Pons (tissue), 1 donor: ENCODE results near the gene PPP4R3B.
"Not testable (repeated sequence)": the region's sequence is repeated elsewhere in the genome, so short reads cannot be mapped to it uniquely, and the experiment has no call there.

Source experiments
- DNase-seq: peaks from one replicate; pipeline ENCODE4 v3.0.0-alpha.2; 2016; ENCODE audit warnings: low spot score

Gene PPP4R3B

GRCh38 chr2:55595536-55595935 lies 21.9 kb downstream of the PPP4R3B start:
- no peak for DNase-seq

- DNase-seq = no peak
Measured at GRCh38 chr2:55592130-55592529, 25.3 kb downstream of the PPP4R3B start.

- DNase-seq = no peak
Measured at GRCh38 chr2:55590810-55591440, 26.5 kb downstream of the PPP4R3B start.

DNA sequence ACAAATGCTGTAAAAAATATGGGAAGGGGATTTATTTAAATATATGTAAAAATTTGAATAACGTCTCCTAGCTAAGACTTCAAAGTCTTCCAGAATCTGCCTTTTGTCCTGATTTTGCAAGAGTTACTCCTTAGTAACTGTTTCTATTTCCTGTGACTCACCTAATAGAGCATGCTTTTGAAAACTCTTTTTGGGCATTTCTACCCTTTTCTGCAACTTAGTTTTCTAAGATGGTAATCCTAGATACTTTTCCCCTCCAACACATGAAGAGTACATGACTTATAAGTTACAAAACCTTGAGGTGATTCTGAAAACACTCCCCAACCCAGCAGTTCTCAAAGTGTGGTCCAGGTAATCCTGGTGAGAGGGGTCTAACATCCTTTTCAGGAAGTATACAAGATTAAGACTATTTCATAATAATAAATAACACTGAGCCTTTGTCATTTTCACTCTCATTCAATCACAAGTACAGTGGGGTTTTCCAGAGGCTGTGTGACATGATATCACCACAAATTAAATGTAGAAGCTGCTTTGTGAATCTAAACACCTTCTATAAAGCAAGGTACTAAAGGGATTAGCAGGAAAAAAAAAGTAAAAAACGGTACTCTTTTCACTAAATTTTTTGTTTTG lies 31.9 kb downstream of the PPP4R3B start:
- no peak for DNase-seq

DNA sequence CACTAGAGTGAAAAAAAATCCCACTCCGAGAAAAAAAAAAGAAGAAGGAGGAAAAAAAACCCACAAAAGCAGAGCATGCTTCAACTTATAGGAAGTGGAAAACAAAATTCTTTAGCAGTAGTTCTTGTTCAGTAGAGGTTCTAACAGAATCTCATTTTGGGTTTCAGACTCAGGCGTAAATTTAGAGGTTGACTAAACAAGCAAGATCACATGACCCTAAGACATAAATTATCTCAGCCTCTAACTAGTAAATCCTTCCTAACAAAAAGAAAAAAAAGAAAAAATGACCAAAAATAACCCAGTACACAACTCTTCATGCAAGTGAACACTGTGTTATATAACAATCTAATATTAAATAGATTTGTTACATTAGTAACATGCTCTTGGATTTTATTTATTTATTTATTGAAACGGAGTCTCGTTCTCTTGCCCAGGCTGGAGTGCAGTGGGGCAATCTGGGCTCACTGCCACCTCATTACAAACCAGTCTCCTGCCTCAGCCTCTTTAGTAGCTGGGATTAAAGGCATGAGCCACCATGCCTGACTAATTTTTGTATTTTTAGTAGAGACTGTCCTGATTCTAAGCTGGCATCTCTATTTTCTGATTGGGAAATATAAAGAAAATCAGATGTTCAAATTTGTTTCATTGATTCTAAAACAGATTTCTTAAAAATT lies 35.4 kb downstream of the PPP4R3B start:
- no peak for DNase-seq

GRCh38 chr2:55581435-55581834 lies 36.0 kb downstream of the PPP4R3B start:
- DNase-seq = no peak

DNA sequence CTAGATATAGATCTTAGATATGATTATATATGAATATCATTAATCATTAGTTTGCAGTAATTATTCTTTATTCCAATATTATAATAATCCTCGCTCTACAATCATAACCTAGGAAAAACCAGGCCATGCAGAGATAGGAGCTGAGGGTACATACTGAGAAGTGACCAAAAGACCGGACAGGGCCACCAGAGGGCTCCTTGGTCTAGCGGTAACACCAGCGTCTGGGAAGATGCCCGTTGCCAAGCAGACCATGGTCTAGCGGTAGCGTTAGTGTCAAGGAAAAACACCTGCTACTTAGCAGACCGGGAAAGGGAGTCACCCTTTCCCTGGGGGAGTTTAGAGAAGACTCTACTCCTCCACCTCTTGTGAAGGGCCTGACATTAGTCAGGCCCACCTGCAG lies 48.4 kb downstream of the PPP4R3B start:
- DNase-seq = not testable (repeated sequence)

- no peak for DNase-seq
Measured at GRCh38 chr2:55567298-55567697, 50.1 kb downstream of the PPP4R3B start.

DNA sequence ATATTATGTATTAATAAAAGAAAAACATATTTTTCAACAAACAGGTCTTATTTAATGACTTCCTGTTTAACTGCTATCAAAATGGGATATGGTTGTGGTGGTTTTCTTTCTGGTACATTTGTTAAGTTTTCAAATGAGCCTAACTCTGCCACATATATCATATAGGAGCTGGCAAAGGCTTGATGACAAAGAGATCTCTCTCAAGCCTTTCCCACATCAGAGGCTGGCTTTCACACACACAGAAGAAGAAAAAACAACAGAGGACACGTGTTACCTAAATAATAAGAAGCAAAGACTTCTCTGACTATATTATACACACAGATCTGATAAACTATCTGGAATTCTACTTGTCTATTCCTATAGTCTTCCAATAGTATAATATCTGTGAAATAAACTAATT lies 51.8 kb downstream of the PPP4R3B start:
- no peak for DNase-seq

DNA sequence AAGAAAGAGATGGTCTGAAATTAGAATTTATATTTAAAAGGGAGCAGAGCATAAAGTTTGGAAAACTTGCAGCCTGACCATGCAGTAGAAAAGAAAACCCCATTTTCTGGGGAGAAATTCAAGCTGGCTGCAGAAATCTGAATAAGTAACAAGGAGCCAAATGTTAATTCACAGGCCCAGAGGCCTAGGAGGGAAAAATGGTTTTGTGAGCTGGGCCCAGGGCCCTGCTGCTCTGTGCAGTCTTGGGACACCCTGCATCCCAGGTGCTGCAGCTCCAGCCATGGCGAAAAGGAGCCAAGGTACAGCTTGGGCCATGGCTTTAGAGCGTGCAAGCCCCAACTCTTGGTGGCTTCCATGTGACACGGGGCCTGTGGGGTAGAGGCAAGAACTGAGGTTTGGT lies 56.6 kb downstream of the PPP4R3B start:
- no peak for DNase-seq

GRCh38 chr2:55556809-55557208 lies 60.6 kb downstream of the PPP4R3B start:
- no peak for DNase-seq

GRCh38 chr2:55555977-55556376 lies 61.4 kb downstream of the PPP4R3B start:
- no peak for DNase-seq

DNA sequence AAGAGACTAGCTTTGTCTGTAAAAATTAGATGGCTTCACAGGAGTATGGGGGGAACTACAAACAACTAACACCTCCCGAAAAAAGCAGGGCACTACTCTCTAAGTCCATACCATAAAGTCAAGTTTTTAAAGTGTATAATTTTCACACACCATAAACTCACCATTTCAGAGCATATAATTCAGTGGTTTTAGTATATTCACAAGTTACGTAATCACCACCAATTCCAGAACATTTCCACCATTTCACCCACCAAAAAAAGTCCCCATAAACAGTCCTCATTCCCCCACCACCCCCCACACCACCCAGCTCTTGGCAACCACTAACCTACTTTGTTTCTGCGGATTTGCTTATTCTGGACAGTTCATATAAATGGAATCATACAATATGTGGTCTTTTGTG lies 64.1 kb downstream of the PPP4R3B start:
- no peak for DNase-seq

- DNase-seq = no peak
Measured at GRCh38 chr2:55550368-55551102, 66.9 kb downstream of the PPP4R3B start.

DNA sequence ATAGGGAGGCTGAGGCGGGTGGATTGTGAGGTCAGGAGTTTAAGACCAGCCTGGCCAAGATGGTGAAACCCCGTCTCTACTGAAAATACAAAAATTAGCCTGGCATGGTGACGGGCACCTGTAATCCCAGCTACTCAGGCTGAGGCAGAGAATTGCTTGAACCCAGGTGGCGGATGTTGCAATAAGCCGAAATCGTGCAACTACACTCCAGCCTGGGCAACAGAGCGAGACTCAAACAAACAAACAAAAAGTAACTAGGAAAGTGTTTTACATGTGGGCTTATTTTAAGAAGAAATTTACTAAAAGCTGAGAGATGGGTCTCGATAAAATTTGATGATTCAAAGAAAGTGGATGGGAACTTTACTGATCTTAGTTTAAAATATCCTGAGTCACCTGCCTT lies 69.7 kb downstream of the PPP4R3B start:
- not testable (repeated sequence) for DNase-seq

- no peak for DNase-seq
Measured at GRCh38 chr2:55547001-55547400, 70.4 kb downstream of the PPP4R3B start.

GRCh38 chr2:55530539-55531081 lies 86.8 kb downstream of the PPP4R3B start:
- no peak for DNase-seq

- DNase-seq = no peak
Measured at GRCh38 chr2:55526174-55526573, 91.2 kb downstream of the PPP4R3B start.

DNA sequence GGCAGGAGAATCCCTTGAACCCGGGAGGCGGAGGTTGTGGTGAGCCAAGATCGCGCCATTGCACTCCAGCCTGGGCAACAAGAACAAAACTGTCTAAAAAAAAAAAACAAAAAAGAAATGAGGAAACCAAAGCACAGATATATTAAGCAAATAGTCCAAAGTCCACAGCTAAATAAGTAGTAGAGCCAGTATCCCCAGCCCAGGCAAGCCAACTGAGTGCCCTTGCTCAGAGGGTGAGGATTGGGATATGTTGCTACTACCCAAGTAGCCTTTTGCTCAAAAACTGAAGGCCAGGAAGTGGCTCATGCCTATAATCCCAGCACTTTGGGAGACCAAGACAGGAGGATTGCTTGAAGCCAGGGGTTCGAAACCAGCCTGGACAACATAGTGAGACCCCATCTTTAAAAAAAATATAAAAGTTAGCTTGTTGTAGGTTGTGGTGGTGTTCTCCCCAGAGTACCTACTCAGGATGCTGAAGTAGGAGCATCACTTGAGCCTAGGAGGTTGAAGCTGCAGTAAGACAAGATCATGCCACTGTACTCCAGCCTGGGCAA lies 92.5 kb downstream of the PPP4R3B start:
- DNase-seq = no peak

DNA sequence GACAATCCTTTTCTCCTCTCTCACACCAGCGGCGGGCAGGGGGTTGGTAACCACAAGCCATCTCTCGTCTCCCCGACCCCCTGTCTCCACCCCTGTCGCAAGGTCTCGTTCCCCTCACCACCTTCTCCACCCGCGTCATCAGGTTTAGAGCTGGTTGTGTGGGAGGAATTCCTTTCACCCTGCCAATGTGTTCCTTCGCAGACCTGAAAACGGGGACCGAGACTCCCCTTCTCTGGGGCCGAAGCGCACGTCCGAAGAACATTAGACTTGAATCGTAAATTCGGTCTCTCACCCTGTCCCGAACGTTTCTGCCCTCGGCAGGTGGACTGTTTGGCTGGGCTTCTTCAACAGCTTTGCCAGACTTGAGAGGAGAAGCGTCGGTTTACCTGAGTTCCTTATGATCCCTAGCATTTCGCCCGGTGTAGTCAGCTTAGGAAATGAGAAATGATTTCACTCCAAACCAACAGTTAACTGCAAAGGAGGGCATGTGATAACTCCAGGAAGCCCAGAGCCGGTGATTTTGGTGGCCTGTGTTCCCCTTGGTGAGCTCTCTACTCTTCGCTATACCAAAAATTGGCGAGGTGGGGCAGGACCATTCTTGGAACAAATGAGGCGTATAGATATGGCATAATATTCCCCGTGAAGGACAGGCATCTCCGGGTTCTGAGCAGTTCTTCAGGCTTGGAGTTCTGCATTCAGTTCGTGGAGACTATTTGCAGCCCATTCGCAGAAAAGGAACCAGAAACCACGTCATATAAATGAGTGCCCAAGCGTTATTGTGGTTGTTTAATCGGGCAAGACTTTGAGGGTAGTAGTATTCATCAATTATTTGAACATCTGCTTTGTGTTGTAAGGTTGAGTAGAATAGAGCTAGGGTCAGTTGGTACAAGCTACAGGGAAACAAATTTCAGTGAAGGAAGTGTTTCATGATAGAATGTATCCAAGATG lies 97.2 kb downstream of the PPP4R3B start:
- DNase-seq = peak; percentile 45

GRCh38 chr2:55518841-55519165 lies 98.6 kb downstream of the PPP4R3B start:
- peak; percentile 44 for DNase-seq
